ENCODE data around the gene RANBP3L. TPM values are rescaled to one million over a fixed set of nuclear protein-coding genes. Genes with fewer than 3 reads are reported as not detected.
A peak's percentile ranks its signal among the peaks of the same experiment; 100 is the strongest.

The RANBP3L gene
- total and polyA plus RNA-seq, 2 of the 4 experiments (the other 2 are of a cell fraction): not detected

GRCh38 chr5:36273809-36274526 lies 27.7 kb downstream of the RANBP3L start:
- BruUV-seq (replicated peaks): no TSS peak
- dilution Hi-C loops (cut with HindIII; ENCODE audit: low sequenced_read_pairs, unreplicated experiment) (no loop called here), in situ Hi-C loops (cut with MboI; ENCODE audit: low sequenced_read_pairs) (no loop called here), intact Hi-C loops (cut with micrococcal nuclease) (no loop called here)
- no peak overlapping the region for H3K23ac ChIP-seq (ENCODE audit: low read depth, low read length)
- H2BK5ac ChIP-seq (ENCODE audit: low read depth, low read length, poor library complexity, severe bottlenecking): no peak overlapping the region
- peaks cover 4% of the 10 kb centered on the region for H3K27me3 ChIP-seq (ENCODE audit: control insufficient read depth, insufficient read depth, low read length)
- no peak overlapping the region for H2BK20ac ChIP-seq (ENCODE audit: low read depth, low read length)
- no peaks in the 10 kb centered on the region for H3K9me1 ChIP-seq (ENCODE audit: insufficient read depth, low read length)
- H3K27ac ChIP-seq (ENCODE audit: insufficient read depth, low read length): no peak overlapping the region
- H4K8ac ChIP-seq (ENCODE audit: low read depth in 2 of 2, low read length in 2 of 2): no peak overlapping the region
- no CpG with 5 or more reads among the region's 6 CpGs for WGBS, 2 experiments (ENCODE audit: extremely low coverage in 2 of 2, insufficient read length in 1 of 2)
- H3K79me1 ChIP-seq (ENCODE audit: low read depth in 1 of 2, low read length in 2 of 2): no peaks in the 10 kb centered on the region
- H3K4ac ChIP-seq (ENCODE audit: low read depth, low read length): no peak overlapping the region
- TF ChIP-seq MXI1 (IDR thresholded peaks at IDR 0.05; ENCODE audit: borderline replicate concordance, low read depth, low read length) (no peak), MAZ (IDR thresholded peaks at IDR 0.05; ENCODE audit: borderline replicate concordance, low read depth, low read length) (no peak), RCOR1 (IDR thresholded peaks at IDR 0.05; ENCODE audit: insufficient replicate concordance, low read length) (no peak), CEBPB (IDR thresholded peaks at IDR 0.05; ENCODE audit: low read depth, low read length) (0 out of 2 replicates have a peak, but pooled peaks have one; percentile 43), RAD21 (IDR thresholded peaks at IDR 0.05; ENCODE audit: low read length) (no peak), POLR2A (IDR thresholded peaks at IDR 0.05; ENCODE audit: low read depth, low read length) (no peak), MAFK (IDR thresholded peaks at IDR 0.05; ENCODE audit: low read depth, low read length) (no peak), SMC3 (IDR thresholded peaks at IDR 0.05; ENCODE audit: low read depth, low read length) (no peak)
- H3K4me3 ChIP-seq (ENCODE audit: insufficient read depth, low read depth, low read length): no peak overlapping the region
- H4K20me1 ChIP-seq (ENCODE audit: insufficient read depth, low read length): no peaks in the 10 kb centered on the region
- H4K5ac ChIP-seq (ENCODE audit: low read depth, low read length): no peak overlapping the region
- no peak overlapping the region for H4K91ac ChIP-seq (ENCODE audit: insufficient read depth, low read depth, low read length)
- no peak overlapping the region for H2BK120ac ChIP-seq (ENCODE audit: low read depth, low read length)
- no peaks in the 10 kb centered on the region for H3K36me3 ChIP-seq (ENCODE audit: control insufficient read depth, insufficient read depth, low read length)
- H3K56ac ChIP-seq (ENCODE audit: extremely low read depth, insufficient read depth, low read length): no peak overlapping the region
- H2BK15ac ChIP-seq (ENCODE audit: low read depth, low read length): no peak overlapping the region
- no peak overlapping the region for H3K18ac ChIP-seq (ENCODE audit: low read depth, low read length)
- ChIA-PET POLR2A (ENCODE audit: unreplicated experiment) (no interaction called here), CTCF (interaction anchor here (0.6 kb wide), 2 partner anchors 22 to 798 kb away, joined by 3 read pairs; no protein-coding TSS in a partner anchor)
- no peak overlapping the region for H3K9ac ChIP-seq (ENCODE audit: low read depth, low read length)
- no peaks in the 10 kb centered on the region for H3K4me1 ChIP-seq (ENCODE audit: control insufficient read depth, insufficient read depth, low read length)
- no peak overlapping the region for H2AK9ac ChIP-seq (replicated peaks; ENCODE audit: low read depth, low read length, poor library complexity)
- no peak overlapping the region for H2AK5ac ChIP-seq (ENCODE audit: low read depth, low read length)
- DNase-seq (no peak), ATAC-seq (ENCODE audit: low read depth) (no peak)
- H3K9me3 ChIP-seq (ENCODE audit: control insufficient read depth, insufficient read depth, low read length): no peaks in the 10 kb centered on the region
- H2AFZ ChIP-seq (replicated peaks; ENCODE audit: low read length, poor library complexity): no peak overlapping the region
- no peak overlapping the region for H3K4me2 ChIP-seq (ENCODE audit: low read depth, low read length)
- no peak overlapping the region for H3K14ac ChIP-seq (replicated peaks; ENCODE audit: low read depth, low read length)

Measured in IMR-90 (cell line).